ENCODE measurements around the gene SPTLC3.

GRCh38 chr20:13002251-13002650 is 6.5 kb upstream of the SPTLC3 start:
- TF ChIP-seq GATA3 (IDR thresholded peaks at IDR 0.05; ENCODE audit: low read depth, low read length), result no peak
- TF ChIP-seq GATA2 (IDR thresholded peaks at IDR 0.05; ENCODE audit: low read depth, low read length), result no peak

All from SH-SY5Y (cell line).